ENCODE results near the gene CAMLG.

The CAMLG gene

DNA sequence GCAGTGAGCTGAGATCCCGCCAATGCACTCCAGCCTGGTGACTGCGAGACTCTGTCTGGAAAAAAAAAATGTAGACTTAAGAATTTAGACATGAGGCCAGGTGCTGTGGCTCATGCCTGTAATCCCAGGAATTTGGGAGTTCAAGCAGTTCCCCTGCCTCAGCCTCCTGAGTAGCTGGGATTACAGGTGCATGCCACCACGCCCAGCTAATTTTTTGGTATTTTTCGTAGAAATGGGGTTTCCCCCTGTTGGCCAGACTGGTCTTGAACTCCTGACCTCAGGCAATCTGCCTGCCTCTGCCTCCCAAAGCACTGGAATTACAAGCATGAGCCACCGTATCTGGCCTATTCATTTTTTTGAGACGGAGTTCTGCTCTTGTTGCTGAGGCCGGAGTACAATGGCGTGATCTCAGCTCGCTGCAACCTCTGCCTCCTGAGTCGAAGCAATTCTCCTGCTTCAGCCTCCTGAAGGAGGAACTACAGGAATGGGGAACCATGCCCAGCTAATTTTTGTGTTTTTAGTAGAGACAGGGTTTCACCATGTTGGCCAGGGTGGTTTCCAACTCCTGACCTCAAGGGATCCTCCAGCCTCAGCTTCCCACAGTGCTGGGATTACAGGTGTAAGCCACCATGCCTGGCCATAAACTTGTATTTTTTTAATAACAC lies 34.2 kb downstream of the CAMLG start:
- TF ChIP-seq, protein P1, sequence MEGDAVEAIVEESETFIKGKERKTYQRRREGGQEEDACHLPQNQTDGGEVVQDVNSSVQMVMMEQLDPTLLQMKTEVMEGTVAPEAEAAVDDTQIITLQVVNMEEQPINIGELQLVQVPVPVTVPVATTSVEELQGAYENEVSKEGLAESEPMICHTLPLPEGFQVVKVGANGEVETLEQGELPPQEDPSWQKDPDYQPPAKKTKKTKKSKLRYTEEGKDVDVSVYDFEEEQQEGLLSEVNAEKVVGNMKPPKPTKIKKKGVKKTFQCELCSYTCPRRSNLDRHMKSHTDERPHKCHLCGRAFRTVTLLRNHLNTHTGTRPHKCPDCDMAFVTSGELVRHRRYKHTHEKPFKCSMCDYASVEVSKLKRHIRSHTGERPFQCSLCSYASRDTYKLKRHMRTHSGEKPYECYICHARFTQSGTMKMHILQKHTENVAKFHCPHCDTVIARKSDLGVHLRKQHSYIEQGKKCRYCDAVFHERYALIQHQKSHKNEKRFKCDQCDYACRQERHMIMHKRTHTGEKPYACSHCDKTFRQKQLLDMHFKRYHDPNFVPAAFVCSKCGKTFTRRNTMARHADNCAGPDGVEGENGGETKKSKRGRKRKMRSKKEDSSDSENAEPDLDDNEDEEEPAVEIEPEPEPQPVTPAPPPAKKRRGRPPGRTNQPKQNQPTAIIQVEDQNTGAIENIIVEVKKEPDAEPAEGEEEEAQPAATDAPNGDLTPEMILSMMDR (IDR thresholded peaks at IDR 0.05; ENCODE audit: low read depth, low read length, missing control alignments): no peak
- no peak overlapping the region for H3K4me3 ChIP-seq (ENCODE audit: low read depth, low read length)
- no peak for DNase-seq (ENCODE audit: low read depth)
- in situ Hi-C loops (cut with HindIII; ENCODE audit: low sequenced_read_pairs): no loop called here

DNA sequence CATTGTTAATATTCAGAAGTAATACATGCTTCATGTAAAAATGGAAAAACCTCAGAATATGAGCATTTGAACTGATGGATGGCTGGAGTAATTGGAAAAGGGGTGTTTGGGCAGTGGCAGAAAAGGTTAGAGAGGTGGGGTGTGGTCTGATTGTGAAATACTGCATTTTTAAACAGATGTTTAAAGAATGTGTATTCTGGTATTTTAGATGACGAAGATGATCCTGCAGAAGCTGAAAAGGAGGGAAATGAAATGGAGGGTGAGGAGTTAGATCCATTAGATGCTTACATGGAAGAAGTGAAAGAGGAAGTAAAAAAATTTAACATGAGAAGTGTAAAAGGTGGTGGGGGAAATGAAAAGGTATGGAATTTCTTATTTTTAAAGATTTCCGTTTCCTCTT lies 39.0 kb downstream of the CAMLG start:
- in situ Hi-C loops (cut with HindIII; ENCODE audit: low sequenced_read_pairs): no loop called here
- no peak overlapping the region for H3K4me3 ChIP-seq (ENCODE audit: low read depth, low read length)
- TF ChIP-seq, protein P1 (IDR thresholded peaks at IDR 0.05; ENCODE audit: low read depth, low read length, missing control alignments): no peak
- DNase-seq (ENCODE audit: low read depth): no peak

DNA sequence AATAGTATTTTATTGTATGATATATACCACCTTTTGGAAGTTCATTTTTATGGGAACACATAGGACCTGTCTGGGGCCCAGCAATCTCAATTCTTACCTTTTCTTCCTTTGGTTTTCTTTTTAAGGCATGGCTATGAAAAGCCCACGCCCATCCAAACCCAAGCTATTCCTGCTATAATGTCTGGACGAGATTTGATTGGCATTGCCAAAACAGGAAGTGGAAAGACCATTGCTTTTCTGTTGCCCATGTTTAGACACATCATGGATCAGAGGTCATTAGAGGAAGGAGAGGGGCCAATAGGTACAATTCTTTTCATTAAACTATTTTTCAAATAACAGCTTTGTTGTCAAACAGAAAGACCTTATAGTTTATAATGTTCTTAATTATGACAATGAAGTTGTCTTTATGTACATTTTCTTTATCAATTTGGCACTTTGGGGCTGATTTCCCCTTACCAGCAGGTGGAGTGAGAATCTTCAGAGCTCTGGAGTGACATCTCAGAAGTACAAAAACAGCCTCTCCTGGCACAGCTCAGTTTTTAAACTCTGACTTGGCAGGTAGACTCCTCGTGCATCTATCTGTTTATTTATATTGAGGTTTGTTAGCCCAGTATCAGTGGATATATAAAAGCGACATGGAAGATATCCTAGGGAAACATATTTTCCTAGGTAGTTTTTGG lies 46.0 kb downstream of the CAMLG start:
- TF ChIP-seq, protein P1 (IDR thresholded peaks at IDR 0.05; ENCODE audit: low read depth, low read length, missing control alignments): peak; percentile 42
- in situ Hi-C loops (cut with HindIII; ENCODE audit: low sequenced_read_pairs): no loop called here
- no peak for DNase-seq (ENCODE audit: low read depth)
- H3K4me3 ChIP-seq (ENCODE audit: low read depth, low read length): no peak overlapping the region

DNA sequence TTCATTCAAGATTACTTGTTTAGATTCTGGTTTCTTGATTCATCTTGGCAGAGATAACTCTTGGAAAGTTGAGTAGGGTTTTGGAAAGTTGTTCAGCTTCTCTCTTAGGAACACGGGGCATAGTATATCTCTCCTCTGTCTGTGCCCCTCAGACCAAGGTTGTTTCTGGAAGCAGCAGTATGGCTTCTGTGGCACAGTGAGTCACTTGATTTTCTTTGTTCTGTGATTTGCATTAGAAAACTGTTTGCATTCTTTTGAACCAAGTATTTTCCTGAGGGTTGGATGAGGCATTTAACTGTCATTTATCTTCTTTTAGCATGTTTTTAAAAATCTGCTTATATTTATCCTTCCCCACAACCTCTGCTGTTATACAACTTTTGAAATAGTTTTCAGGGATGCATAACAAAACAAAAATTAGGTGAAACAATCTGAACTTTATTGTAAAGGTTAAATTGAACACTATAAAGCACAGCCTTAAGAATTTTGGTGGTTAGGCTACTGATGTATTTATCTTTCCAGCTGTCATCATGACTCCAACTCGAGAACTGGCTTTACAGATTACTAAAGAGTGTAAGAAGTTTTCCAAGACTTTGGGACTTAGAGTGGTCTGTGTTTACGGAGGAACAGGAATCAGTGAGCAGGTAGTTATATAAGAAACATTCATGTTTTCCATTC lies 46.7 kb downstream of the CAMLG start:
- in situ Hi-C loops (cut with HindIII; ENCODE audit: low sequenced_read_pairs): no loop called here
- TF ChIP-seq, protein P1 (IDR thresholded peaks at IDR 0.05; ENCODE audit: low read depth, low read length, missing control alignments): no peak
- DNase-seq (ENCODE audit: low read depth): peak; percentile 86
- no peak overlapping the region for H3K4me3 ChIP-seq (ENCODE audit: low read depth, low read length)

DNA sequence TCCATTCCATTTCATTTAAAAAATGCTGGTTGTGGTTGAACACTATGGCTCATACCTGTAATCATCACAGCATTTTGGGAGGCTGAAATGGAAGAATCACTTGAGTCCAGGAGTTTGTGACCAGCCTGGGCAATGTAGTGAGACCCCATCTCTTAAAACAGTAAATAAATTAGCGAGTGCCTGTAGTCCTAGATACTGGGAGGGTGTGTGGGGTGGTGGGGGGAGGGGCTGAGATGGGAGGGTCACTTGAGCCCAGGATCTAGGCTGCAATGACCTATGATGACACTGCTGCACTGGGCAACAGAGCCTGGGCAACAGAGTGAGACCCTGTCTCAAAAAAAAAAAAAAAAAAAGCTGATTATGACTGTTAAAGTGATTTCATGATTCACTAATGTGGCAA lies 49.3 kb downstream of the CAMLG start:
- DNase-seq (ENCODE audit: low read depth): no peak
- TF ChIP-seq, protein P1 (IDR thresholded peaks at IDR 0.05; ENCODE audit: low read depth, low read length, missing control alignments): no peak
- H3K4me3 ChIP-seq (ENCODE audit: low read depth, low read length): no peak overlapping the region
- in situ Hi-C loops (cut with HindIII; ENCODE audit: low sequenced_read_pairs): no loop called here

DNA sequence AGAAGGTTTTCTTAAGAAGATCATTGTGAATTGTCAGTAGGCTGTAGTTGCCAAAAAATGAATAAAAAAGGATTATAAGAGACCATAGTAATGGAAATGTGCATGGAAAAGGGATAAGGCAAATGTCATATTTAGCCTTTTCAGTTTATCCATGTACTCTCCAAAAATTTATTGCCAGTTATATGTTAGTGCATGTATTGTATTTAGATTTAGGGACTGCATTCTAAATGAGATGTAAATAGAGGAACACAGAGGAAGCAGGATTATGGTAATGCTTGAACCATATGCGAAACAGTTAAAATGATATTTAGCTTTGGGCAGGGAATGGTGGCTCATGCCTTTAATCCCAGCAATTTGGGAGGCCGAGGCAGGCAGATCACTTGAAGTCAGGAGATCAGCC lies 53.2 kb downstream of the CAMLG start:
- TF ChIP-seq, protein P1 (IDR thresholded peaks at IDR 0.05; ENCODE audit: low read depth, low read length, missing control alignments): no peak
- DNase-seq (ENCODE audit: low read depth): no peak
- no peak overlapping the region for H3K4me3 ChIP-seq (ENCODE audit: low read depth, low read length)
- in situ Hi-C loops (cut with HindIII; ENCODE audit: low sequenced_read_pairs): no loop called here
